Natural killer cell (primary cell): ENCODE measurements around the gene P3H1. TPM values are rescaled to one million over a fixed set of nuclear protein-coding genes. Genes with fewer than 3 reads are reported as not detected.
"Not testable (repeated sequence)": the region's sequence is repeated elsewhere in the genome, so short reads cannot be mapped to it uniquely, and the experiment has no call there.

ENCODE experiments used
- ATAC-seq, 3 donors: fragments of 150-1000 bp in 2 of 3; fragments of 200-7000 bp in 1 of 3; cut with Tn5 transposase; 1 replicate in 1 of 3; 2 replicates in 2 of 3; pipeline ENCODE4 v1.10.0; 2021; ENCODE audit warnings: mild to moderate bottlenecking in 2 of 3, moderate library complexity in 2 of 3
- DNase-seq, 2 donors: peaks; one replicate each; pipeline versions ENCODE4 v3.0.0 to v3.0.0-alpha.2; 2013 to 2021; ENCODE audit warnings: mixed read lengths in 1 of 2
- H3K27ac ChIP-seq: one replicate; pipeline ENCODE4 v1.5.1; 2013; ENCODE audit warnings: mild to moderate bottlenecking, low read length
- H3K27me3 ChIP-seq: one replicate; pipeline ENCODE4 v1.6.1; 2013; ENCODE audit warnings: low read length; ENCODE audit not compliant: control insufficient read depth, insufficient read depth
- H3K36me3 ChIP-seq: one replicate; pipeline ENCODE4 v1.6.1; 2013; ENCODE audit warnings: low read length; ENCODE audit not compliant: control insufficient read depth, insufficient read depth
- H3K4me1 ChIP-seq: one replicate; pipeline ENCODE4 v1.6.1; 2013; ENCODE audit warnings: low read length; ENCODE audit not compliant: control insufficient read depth, insufficient read depth
- H3K4me3 ChIP-seq: one replicate; pipeline ENCODE4 v1.5.1; 2013; ENCODE audit warnings: low read length
- H3K9me3 ChIP-seq: one replicate; pipeline ENCODE4 v1.6.1; 2013; ENCODE audit warnings: low read length; ENCODE audit not compliant: control insufficient read depth, insufficient read depth
- H3K27ac Mint-ChIP-seq, 2 donors: one replicate each; pipeline ENCODE4 v1.8.0; 2022; ENCODE audit warnings: mild to moderate bottlenecking in 2 of 2, mixed read lengths in 2 of 2, moderate library complexity in 1 of 2
- H3K27me3 Mint-ChIP-seq, 2 donors: one replicate each; pipeline ENCODE4 v1.8.0; 2022; ENCODE audit warnings: low read depth in 2 of 2, mixed read lengths in 2 of 2
- H3K36me3 Mint-ChIP-seq: one replicate; pipeline ENCODE4 v1.8.0; 2022; ENCODE audit warnings: mixed read lengths
- H3K4me1 Mint-ChIP-seq, 2 donors: one replicate each; pipeline ENCODE4 v1.8.0; 2022; ENCODE audit warnings: mixed read lengths in 2 of 2
- H3K4me3 Mint-ChIP-seq: one replicate; pipeline ENCODE4 v1.8.0; 2022; ENCODE audit warnings: mild to moderate bottlenecking, moderate library complexity, mixed read lengths
- H3K9me3 Mint-ChIP-seq, 2 donors: one replicate each; pipeline ENCODE4 v1.8.0; 2022; ENCODE audit warnings: mixed read lengths in 2 of 2
- WGBS: methylation state at CpG from one replicate; pipeline ENCODE4 v1.1.7; 2013; ENCODE audit warnings: missing lambda C conversion rate; ENCODE audit not compliant: insufficient coverage; 5-methylcytosine and 5-hydroxymethylcytosine counted together
- intact Hi-C: fragments of 100-400 bp; cut with micrococcal nuclease; formaldehyde crosslinking; loops from one replicate; pipeline ENCODE4 v1.14.2; 2022
- total RNA-seq, 4 donors: library from RNA; stranded (reverse); fragments of 120-200 nt in 1 of 4; gene quantifications; one replicate each; pipeline versions ENCODE4 v1.2.3 to v1.2.4, GENCODE V29; 2013 to 2022
- TF ChIP-seq, protein P1 (sequence below): fragments of 200-600 bp; IDR thresholded peaks from one replicate; pipeline ENCODE4 v1.8.0; 2022; ENCODE audit warnings: antibody characterized with exemption

The P3H1 gene
- total RNA-seq, 3 donors from 2014 or later (not counting 1 experiment from before 2014, with no cell fraction given): 29.6 to 40.4 (median 37.9) TPM

DNA sequence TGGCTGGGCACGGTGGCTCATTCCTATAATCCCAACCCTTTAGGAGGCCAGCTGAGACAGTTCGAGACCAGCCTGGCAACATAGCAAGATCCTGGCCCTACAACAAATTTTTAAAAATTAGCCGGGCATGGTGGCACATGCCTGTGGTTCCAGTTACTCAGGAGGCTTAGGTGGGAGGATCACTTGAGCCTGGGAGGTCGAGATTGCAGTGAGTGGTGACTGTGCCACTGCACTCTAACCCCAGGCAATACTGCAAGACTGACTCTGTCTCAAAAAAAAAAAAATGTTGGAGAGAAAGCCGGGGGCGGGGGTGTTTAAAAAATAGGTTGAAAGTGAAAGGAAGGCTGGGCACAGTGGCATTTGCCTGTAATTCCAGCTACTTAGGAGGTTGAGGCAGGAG lies 43.3 kb downstream of the P3H1 start:
- Histone ChIP-seq H3K36me3 (no peaks in the 10 kb centered on the region), H3K9me3 (no peaks in the 10 kb centered on the region), H3K27me3 (no peaks in the 10 kb centered on the region), H3K27ac (no peak overlapping the region), H3K4me1 (no peaks in the 10 kb centered on the region), H3K4me3 (no peak overlapping the region)
- no peaks in the 10 kb centered on the region for H3K36me3 Mint-ChIP-seq
- no peak for DNase-seq
- intact Hi-C loops: no loop called here
- no peak overlapping the region for H3K4me3 Mint-ChIP-seq
- TF ChIP-seq, protein P1, sequence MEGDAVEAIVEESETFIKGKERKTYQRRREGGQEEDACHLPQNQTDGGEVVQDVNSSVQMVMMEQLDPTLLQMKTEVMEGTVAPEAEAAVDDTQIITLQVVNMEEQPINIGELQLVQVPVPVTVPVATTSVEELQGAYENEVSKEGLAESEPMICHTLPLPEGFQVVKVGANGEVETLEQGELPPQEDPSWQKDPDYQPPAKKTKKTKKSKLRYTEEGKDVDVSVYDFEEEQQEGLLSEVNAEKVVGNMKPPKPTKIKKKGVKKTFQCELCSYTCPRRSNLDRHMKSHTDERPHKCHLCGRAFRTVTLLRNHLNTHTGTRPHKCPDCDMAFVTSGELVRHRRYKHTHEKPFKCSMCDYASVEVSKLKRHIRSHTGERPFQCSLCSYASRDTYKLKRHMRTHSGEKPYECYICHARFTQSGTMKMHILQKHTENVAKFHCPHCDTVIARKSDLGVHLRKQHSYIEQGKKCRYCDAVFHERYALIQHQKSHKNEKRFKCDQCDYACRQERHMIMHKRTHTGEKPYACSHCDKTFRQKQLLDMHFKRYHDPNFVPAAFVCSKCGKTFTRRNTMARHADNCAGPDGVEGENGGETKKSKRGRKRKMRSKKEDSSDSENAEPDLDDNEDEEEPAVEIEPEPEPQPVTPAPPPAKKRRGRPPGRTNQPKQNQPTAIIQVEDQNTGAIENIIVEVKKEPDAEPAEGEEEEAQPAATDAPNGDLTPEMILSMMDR: no peak
- no peak overlapping the region for H3K27ac Mint-ChIP-seq
- no peaks in the 10 kb centered on the region for H3K9me3 Mint-ChIP-seq
- no peak for ATAC-seq
- H3K27me3 Mint-ChIP-seq: no peaks in the 10 kb centered on the region
- no peaks in the 10 kb centered on the region for H3K4me1 Mint-ChIP-seq
- WGBS: 85% methylated on average over 6 of the region's 6 CpGs

GRCh38 chr1:42722403-42722802 lies 44.4 kb downstream of the P3H1 start:
- H3K36me3 ChIP-seq, H3K27ac Mint-ChIP-seq, H3K27ac ChIP-seq, intact Hi-C loops, H3K4me1 ChIP-seq, H3K9me3 ChIP-seq, H3K27me3 Mint-ChIP-seq, H3K4me3 Mint-ChIP-seq, ATAC-seq, DNase-seq, H3K27me3 ChIP-seq, H3K36me3 Mint-ChIP-seq, H3K4me1 Mint-ChIP-seq, H3K4me3 ChIP-seq, H3K9me3 Mint-ChIP-seq: not testable (repeated sequence)
- 100% methylated on average over 1 of the region's 2 CpGs for WGBS

DNA sequence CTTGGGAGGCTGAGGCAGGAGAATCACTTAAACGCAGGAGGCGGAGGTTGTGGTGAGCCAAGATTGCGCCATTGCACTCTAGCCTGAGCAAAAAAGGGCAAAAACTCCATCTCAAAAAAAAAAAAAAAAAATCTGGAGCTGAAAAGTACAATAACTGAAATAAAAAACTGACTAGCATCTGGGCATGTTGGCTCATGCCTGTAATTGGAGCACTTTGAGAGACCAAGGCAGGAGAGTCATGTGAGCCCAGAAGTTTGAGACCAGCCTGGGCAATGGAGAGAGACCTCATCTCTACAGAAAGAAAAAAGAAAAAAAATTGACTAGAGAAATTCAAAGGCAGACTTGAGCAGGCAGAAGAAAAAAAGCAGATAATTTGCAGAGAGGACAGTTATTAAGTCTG lies 44.9 kb downstream of the P3H1 start:
- 95% methylated on average over 3 of the region's 3 CpGs for WGBS
- no peak for ATAC-seq
- no peak overlapping the region for H3K27ac ChIP-seq

GRCh38 chr1:42720868-42721267 lies 46.0 kb downstream of the P3H1 start:
- Mint-ChIP-seq H3K4me1 (no peaks in the 10 kb centered on the region), H3K27me3 (no peaks in the 10 kb centered on the region), H3K36me3 (no peaks in the 10 kb centered on the region), H3K9me3 (no peaks in the 10 kb centered on the region), H3K27ac (no peak overlapping the region), H3K4me3 (no peak overlapping the region)
- Histone ChIP-seq H3K4me3 (no peak overlapping the region), H3K4me1 (no peaks in the 10 kb centered on the region), H3K27ac (no peak overlapping the region), H3K27me3 (no peaks in the 10 kb centered on the region), H3K36me3 (no peaks in the 10 kb centered on the region), H3K9me3 (no peaks in the 10 kb centered on the region)
- no peak for ATAC-seq
- DNase-seq: no peak
- TF ChIP-seq, protein P1: no peak
- intact Hi-C loops: no loop called here
- 89% methylated on average over 1 of the region's 1 CpG for WGBS

More for the DNA sequence above, 44.9 kb downstream of the P3H1 start:
- DNase-seq: no peak
- no peak overlapping the region for H3K27ac Mint-ChIP-seq
- H3K9me3 ChIP-seq: no peaks in the 10 kb centered on the region
- H3K36me3 ChIP-seq: no peaks in the 10 kb centered on the region
- no peaks in the 10 kb centered on the region for H3K27me3 ChIP-seq
- intact Hi-C loops: no loop called here
- no peaks in the 10 kb centered on the region for H3K4me1 Mint-ChIP-seq
- H3K36me3 Mint-ChIP-seq: no peaks in the 10 kb centered on the region
- H3K4me3 ChIP-seq: no peak overlapping the region
- TF ChIP-seq, protein P1: no peak
- H3K27me3 Mint-ChIP-seq: no peaks in the 10 kb centered on the region
- no peaks in the 10 kb centered on the region for H3K9me3 Mint-ChIP-seq
- H3K4me1 ChIP-seq: no peaks in the 10 kb centered on the region
- H3K4me3 Mint-ChIP-seq: no peak overlapping the region

- H3K9me3 Mint-ChIP-seq, DNase-seq, H3K4me3 Mint-ChIP-seq, H3K36me3 ChIP-seq, H3K4me3 ChIP-seq, intact Hi-C loops, ATAC-seq, H3K27me3 ChIP-seq, H3K4me1 ChIP-seq, H3K27ac Mint-ChIP-seq, H3K27ac ChIP-seq, H3K27me3 Mint-ChIP-seq: not testable (repeated sequence)
- H3K9me3 ChIP-seq: peaks cover 12% of the 10 kb centered on the region
- Mint-ChIP-seq H3K36me3 (peaks cover 21% of the 10 kb centered on the region), H3K4me1 (peaks cover 4 to 13% of the 10 kb centered on the region in 2 donors)
These were observed 52.4 kb downstream of the P3H1 start for GRCh38 chr1:42714441-42714840.
